Sigmoid colon (tissue), 4 donors: ENCODE measurements around the gene CDAN1.

Experiments
- EP300 ChIP-seq, 4 donors: sonication (generic); formaldehyde crosslinking; IDR thresholded peaks; one replicate each; pipeline ENCODE4 v1.6.1; 2017; ENCODE audit warnings: antibody characterized with exemption in 4 of 4
- TF ChIP-seq, protein P1 (sequence below), 4 experiments: fragments of 450-650 bp in 3 of 4; fragments of 200-600 bp in 1 of 4; IDR thresholded peaks; one replicate each; pipeline ENCODE4 v1.5.1; 2016 to 2019; ENCODE audit warnings: antibody characterized with exemption in 4 of 4, mild to moderate bottlenecking in 3 of 4, moderate library complexity in 2 of 4

DNA sequence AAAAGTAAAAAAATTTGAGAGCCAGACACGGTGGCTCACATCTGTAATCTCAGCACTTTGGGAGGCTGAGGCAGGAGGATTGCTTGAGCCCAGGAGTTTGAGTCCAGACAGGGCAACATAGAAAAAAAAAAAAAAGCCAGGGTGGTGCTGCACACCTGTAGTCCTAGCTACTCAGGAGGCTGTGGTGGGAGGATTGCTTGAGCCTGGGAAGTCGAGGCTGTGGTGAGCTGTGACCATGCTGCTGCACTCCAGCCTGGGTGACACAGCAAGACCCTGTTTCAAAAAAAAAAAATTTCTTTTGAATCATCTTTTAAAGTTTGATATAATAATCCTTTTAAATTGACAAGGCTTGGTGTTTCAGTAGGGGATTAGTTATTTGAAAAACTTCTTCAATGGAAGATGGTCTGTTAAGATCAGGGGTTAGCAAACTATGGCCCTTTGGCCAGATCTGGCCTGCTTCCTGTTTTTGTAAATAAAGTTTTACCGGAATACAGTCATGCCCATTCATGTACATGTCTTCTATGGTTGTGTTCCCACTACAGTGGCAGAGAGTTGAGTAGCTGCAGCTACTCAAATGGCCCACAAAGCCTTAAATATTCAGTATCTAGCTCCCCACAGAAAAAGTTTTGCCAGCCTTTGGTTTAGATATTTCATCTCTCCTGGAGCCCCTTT, 28.9 kb downstream of the CDAN1 start:
- TF ChIP-seq, protein P1, sequence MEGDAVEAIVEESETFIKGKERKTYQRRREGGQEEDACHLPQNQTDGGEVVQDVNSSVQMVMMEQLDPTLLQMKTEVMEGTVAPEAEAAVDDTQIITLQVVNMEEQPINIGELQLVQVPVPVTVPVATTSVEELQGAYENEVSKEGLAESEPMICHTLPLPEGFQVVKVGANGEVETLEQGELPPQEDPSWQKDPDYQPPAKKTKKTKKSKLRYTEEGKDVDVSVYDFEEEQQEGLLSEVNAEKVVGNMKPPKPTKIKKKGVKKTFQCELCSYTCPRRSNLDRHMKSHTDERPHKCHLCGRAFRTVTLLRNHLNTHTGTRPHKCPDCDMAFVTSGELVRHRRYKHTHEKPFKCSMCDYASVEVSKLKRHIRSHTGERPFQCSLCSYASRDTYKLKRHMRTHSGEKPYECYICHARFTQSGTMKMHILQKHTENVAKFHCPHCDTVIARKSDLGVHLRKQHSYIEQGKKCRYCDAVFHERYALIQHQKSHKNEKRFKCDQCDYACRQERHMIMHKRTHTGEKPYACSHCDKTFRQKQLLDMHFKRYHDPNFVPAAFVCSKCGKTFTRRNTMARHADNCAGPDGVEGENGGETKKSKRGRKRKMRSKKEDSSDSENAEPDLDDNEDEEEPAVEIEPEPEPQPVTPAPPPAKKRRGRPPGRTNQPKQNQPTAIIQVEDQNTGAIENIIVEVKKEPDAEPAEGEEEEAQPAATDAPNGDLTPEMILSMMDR (IDR thresholded peaks at IDR 0.05) = no peak
- no peak for TF ChIP-seq EP300 (IDR thresholded peaks at IDR 0.05)
